ENCODE measurements around the gene CYLD. TPM values are rescaled to one million over a fixed set of nuclear protein-coding genes. Genes with fewer than 3 reads are reported as not detected.

The CYLD gene
- 35.4 TPM for total RNA-seq
- long read RNA-seq, partial matches to known transcripts, result 10 of 15 reads
- long read RNA-seq, other reads (novel, unspliced or antisense), result 4 of 15 reads

DNA sequence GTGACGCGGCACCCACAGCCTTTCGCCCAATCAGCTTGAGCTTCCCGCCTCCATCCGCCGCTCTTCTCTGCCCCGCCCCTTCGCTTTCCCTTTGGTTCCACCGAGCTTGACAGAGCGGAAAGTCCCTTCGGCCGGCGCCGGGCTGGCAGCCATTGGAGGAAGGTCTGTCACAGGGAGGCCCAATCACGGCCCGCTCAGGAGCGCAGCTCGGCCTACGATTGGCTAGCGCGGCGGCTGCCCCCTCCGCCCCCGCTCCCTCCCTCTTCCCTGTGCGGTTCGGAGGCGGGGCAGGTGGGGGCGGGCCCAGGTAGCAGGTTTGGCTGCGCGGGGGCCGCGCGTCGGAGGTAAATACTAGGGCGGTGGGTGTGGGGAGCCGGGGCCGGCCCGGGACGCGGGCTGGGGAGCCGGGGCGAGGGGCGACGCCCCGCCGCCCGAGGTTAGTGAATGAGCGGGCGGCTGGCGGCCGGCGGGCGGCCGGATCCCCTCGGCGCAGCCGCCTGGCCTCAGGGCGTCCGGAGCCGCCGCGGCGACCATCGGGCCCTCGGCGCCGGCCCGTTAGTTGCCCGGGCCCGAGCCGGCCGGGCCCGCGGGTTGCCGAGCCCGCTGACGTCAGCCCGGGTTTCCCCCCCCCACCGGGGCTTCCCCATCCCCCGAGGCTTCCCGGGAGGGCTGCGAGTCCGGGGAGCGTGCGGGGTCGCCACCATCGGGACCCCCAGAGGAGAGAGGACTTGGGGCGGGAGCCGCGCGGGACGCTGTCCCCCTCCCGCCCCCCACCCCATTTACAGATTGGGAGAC is at the start of gene CYLD:
TSS of gene CYLD (plus strand) at position 306 of the 795 bp plus-strand sequence. CDS start 7,613 bp downstream, outside the sequence.
- peak; percentile 100 for DNase-seq (ENCODE audit: low spot score)

GRCh38 chr16:50692644-50692998 is 49.3 kb upstream of the CYLD start:
- no peak for DNase-seq (ENCODE audit: low spot score)

DNA sequence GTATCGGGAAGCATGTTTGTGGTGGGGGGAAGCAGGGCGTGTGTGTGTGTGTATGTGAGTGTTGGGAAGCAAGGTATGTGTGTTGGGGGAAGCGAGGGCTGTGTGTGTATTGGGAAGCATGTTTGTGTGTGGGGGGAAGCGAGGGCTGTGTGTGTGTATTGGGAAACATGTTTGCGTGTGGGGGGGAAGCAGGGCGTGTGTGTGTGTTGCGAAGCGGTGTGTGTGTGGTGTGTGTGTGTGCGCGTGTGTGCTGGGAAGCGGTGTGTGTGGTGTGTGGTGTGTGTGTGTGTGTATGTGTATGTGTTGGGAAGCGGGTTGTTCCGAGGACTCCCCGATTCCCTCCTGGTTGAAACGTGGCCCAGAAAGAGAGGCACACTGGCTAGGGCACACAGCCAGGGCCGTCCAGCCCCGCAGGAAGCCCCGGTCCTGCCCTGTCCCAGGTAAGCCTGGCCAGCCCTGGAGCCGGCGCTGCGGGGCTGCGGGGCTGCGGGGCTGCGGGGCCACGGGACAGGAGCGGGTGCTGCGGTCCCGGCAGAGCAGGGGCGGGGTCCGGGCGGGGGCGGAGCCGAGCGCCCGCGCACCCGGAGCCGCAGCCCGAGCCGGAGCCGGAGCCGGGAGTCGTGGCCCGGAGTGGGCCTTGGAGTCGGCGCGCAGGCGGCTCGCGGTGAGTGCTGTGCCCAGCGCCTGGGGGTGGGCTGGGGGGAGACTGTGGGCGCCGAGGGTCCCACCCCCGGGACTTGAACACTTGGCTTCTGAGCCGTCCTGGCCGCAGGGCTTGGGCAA is 48.7 kb upstream of the CYLD start, which contains the start of gene NOD2:
TSS of gene NOD2 (plus strand) at position 608 of the 783 bp plus-strand sequence. CDS start 5,890 bp downstream, outside the sequence.
- no peak for DNase-seq (ENCODE audit: low spot score)

DNA sequence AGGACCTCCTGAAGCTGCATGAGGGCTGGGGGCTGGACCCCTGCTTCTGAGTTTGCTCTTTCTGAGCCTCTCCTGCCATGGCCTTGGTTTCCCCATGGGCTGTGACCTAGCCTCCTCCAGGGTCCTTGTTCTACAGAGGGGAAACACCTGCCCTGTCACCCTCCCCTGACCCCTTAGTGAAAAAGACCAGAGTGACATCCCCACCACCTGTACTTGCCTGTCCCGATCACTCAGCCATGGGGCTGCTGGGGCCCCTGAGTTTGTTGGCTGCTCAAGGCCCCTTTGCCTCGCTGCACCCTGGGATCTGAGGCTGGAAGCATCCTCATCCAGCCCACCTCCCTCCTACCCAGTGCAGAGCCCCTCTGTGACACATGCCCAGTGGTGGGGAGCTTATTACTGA is 47.7 kb upstream of the CYLD start:
- no peak for DNase-seq (ENCODE audit: low spot score)

DNA sequence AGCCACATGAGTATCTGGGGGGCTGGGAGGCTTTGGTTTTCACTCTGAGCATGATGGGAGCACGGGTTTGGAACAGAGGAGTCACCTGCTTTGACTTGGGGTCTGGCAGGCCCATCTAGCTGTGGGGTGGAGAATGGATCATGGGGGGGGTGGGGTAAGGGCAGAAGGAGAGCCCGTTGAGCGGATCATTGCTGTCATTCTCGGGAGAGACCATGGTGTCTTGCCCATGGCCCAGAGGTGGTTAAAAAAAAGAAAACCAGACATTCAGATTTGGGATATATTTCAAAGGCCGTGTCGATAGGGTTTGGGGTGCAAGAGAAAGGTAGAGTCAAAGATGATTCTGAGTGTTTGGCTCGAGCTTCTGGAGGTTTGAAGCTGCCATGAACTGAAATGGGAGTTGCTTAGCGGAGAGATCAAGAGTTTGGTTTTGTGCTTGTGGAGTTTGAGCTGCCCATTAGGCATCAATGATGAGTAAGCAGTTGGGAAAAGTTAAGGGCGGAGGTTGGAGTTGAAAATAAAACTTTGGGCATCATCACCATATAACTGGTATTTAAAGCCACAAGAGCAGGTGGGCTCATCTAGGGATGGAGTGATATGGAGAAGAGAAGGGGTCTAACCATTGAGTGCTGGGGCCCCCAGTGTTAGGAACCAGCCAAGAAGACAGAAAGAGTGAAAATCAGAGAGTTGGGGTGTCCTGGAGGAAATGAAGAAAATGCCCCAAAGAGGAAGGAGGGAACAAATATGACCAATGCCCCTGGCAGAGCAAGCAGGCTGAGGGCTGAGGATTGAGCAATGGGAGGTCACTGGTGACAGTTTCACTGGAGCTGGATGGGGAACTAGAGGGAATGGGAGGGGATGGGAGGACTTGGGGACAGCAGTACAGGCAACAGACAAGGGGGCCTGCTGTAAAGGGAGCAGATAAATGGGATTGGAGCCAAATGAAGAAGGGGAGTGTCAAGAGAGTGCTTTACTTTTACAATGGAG is 46.6 kb upstream of the CYLD start:
- DNase-seq (ENCODE audit: low spot score), result no peak

DNA sequence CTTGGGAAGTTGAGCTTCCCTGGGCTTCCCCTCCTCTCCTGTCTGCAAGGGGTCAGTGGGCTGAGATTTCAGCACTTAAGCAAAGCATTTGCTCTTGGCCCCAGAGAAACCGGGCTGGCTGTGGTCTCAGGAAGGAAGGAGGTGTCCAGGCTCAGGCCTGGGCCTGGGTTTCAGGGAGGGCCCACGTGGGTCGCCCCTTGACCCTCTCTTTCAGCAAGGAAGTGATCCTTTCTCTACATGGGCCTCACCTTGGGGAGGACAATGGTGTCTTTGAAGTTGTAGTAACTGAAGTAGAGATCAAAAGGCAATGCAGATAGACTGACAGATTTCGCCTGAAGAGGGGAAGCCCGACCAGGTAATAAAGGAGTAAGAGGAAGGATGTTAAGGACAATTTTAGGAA is 45.8 kb upstream of the CYLD start:
- DNase-seq (ENCODE audit: low spot score), result no peak

DNA sequence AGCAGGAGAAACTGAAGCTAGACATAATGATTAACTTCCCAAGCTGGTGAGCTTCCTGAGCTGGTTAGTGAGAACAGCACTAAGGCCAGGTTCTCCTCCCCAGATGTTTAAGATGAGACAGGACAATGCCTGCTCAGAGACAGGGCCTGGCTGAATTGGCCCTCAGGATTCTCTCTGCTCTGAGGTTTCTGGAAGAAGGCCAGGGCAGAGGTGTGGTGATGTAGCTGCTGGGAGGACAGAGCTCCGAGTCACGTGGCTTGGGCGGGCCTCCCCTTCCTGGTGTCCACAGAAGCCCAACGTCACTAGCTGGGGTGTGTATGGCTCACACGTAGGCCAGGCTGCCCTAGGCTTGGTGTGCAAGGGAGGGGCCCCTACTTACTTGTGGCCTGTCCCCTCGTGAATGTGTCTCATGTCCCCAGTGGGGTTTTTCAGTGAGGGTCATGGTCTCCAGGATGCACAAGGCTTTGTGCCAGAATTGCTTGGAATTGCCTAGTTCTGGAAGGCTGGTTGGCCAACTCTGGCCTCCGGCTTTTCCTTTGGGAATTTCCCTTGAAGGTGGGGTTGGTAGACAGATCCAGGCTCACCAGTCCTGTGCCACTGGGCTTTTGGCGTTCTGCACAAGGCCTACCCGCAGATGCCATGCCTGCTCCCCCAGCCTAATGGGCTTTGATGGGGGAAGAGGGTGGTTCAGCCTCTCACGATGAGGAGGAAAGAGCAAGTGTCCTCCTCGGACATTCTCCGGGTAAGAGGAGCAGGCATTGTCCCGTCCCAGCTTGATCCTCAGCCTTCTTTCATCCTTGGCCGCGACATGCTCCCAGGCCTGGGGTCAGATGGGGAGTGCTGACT is 45.1 kb upstream of the CYLD start:
- DNase-seq (ENCODE audit: low spot score), result peak; percentile 90

- DNase-seq (ENCODE audit: low spot score), result no peak
Observed at GRCh38 chr16:50697421-50697715, 44.5 kb upstream of the CYLD start.

GRCh38 chr16:50697881-50698767 is 43.8 kb upstream of the CYLD start:
- DNase-seq (ENCODE audit: low spot score), result peak; percentile 87

DNA sequence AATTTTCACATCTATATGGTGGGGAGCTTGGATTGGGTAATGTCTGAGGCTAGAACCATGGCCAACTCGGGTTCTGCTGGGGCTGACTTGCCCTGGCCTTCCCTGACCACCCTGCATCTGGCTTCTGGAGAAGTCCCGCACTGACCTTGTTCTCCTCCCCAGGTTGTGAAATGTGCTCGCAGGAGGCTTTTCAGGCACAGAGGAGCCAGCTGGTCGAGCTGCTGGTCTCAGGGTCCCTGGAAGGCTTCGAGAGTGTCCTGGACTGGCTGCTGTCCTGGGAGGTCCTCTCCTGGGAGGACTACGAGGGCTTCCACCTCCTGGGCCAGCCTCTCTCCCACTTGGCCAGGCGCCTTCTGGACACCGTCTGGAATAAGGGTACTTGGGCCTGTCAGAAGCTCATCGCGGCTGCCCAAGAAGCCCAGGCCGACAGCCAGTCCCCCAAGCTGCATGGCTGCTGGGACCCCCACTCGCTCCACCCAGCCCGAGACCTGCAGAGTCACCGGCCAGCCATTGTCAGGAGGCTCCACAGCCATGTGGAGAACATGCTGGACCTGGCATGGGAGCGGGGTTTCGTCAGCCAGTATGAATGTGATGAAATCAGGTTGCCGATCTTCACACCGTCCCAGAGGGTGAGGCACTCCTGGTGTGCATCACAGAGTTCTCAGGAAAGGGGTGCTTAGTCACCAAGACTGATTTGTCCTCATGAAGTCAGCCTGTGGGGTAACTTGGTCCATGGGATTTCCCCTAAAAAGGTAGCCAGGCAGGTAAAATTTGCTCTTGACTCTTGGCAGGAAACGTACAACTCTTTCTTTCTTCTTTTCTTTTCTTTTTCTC is 42.3 kb upstream of the CYLD start:
- no peak for DNase-seq (ENCODE audit: low spot score)

GRCh38 chr16:50702725-50703124 is 39.2 kb upstream of the CYLD start:
- no peak for DNase-seq (ENCODE audit: low spot score)

- no peak for DNase-seq (ENCODE audit: low spot score)
Observed at GRCh38 chr16:50704245-50704644, 37.6 kb upstream of the CYLD start.

- no peak for DNase-seq (ENCODE audit: low spot score)
Observed at GRCh38 chr16:50705436-50706110, 36.3 kb upstream of the CYLD start.

DNA sequence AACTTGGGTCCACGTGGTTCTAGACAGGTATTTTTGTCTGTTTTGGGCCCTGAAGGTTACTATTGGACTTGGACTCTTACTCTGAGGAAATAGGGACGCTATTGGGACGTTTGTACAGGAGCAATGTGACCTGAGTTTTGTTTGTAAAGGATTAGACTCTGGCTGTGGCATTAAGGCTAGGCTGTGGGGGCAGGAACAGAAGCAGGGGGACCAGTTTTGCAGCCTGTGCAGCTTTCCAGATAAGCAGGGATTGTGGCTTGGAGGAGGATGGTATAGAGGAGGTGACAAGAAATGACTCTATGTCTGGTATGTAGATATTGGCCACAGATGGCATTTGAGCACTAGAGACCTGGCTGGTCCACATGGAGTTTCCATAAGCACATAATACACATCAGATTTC is 35.6 kb upstream of the CYLD start:
- no peak for DNase-seq (ENCODE audit: low spot score)

DNA sequence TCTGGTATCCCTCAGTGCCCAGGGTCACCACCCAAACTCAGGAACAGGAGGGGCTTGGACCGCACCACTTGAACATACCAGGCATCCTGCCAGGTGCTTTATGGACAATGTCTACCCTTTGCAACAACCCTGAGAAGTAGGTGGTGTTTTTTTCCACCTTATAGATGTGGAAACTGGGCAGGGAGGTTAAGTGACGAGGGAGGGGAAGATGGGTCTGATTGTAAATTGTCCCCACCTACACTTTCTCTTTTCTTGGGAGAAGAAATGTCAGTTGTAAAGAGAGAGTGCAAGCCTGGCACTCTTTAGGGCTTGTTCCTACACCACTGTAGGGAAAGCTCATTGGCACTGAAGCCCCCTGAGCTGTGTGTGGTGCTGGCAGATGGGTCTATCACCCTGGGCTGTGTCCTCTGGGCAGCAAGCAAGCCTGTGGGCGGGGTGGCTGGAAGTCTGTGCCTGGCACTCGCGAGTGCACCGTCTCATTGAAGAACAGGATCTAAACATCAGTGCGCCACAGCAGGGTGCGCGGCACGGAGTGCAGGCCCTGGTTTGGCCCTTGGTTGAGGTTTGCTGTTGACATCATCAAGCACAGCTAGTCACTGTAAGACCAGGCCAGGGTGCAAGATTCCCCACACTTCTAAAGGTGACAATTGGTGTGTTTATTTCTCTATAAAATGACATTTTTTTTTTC is 33.4 kb upstream of the CYLD start:
- DNase-seq (ENCODE audit: low spot score), result no peak

- DNase-seq (ENCODE audit: low spot score), result no peak
Observed at GRCh38 chr16:50709061-50709684, 32.7 kb upstream of the CYLD start.

DNA sequence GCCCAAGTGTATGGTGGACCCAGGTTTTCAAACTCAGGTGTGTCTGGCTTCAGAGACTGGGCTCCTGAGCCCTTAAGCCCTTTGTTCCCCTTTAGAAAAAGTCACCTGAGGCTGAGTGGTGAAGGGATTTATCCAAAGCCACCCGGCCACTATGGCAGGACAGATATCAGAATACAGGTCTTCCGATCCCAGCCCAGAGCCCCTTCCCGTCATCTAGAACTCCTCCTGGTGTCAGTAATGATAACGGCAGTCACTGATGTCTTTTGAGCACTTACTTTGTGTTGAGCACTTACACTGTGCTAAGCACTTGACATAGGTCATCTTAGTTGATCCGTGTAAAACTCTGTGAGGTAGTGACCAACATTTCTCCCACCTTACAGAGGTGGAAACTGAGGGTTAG is 31.9 kb upstream of the CYLD start:
- DNase-seq (ENCODE audit: low spot score), result no peak

Data from mesenteric fat pad (tissue), 1 donor.